ENCODE data around the gene ZMYND8.
"Not testable (repeated sequence)": the region's sequence is repeated elsewhere in the genome, so short reads cannot be mapped to it uniquely, and the experiment has no call there.

ZMYND8 gene

GRCh38 chr20:47368301-47368700, 11.8 kb upstream of the ZMYND8 start:
- ChIA-PET POLR2A (no interaction called here), CTCF (interaction anchor here (0.9 to 3.2 kb wide), 2 partner anchors 16 to 94 kb away, joined by 4 to 21 read pairs; no protein-coding TSS in a partner anchor)
- no peaks in the 10 kb centered on the region for H3K9me3 ChIP-seq (ENCODE audit: control insufficient read depth, insufficient read depth, low read depth, low read length)
- no peak overlapping the region for H3K27ac ChIP-seq (ENCODE audit: extremely low read depth, low read depth, low read length)
- H3K4me1 ChIP-seq (ENCODE audit: control insufficient read depth, insufficient read depth, low read length) = no peaks in the 10 kb centered on the region
- no peak for TF ChIP-seq ZNF239 (tag by site-specific recombination; IDR thresholded peaks at IDR 0.05)
- no peak for TF ChIP-seq ZNF184 (tag by site-specific recombination; IDR thresholded peaks at IDR 0.05)
- TF ChIP-seq TRIM28 (IDR thresholded peaks at IDR 0.05; ENCODE audit: borderline replicate concordance, low read length) = no peak
- TF ChIP-seq YY1 (tag by site-specific recombination; IDR thresholded peaks at IDR 0.05) = no peak
- no peak for TF ChIP-seq ZNF114 (tag by site-specific recombination; IDR thresholded peaks at IDR 0.05)
- no peak for TF ChIP-seq ZNF548 (tag by site-specific recombination; IDR thresholded peaks at IDR 0.05)
- no peak for TF ChIP-seq ZNF600 (tag by site-specific recombination; IDR thresholded peaks at IDR 0.05)
- no peak for TF ChIP-seq ZNF302 (tag by site-specific recombination; IDR thresholded peaks at IDR 0.05; ENCODE audit: low read depth)
- no peak overlapping the region for H3K4me3 ChIP-seq (ENCODE audit: low read depth, low read length)
- no peaks in the 10 kb centered on the region for H3K36me3 ChIP-seq (ENCODE audit: control insufficient read depth in 2 of 2, insufficient read depth in 1 of 2, low read length in 2 of 2)

- H3K9me3 ChIP-seq (ENCODE audit: control insufficient read depth, insufficient read depth, low read depth, low read length); H3K36me3 ChIP-seq (ENCODE audit: control insufficient read depth in 2 of 2, insufficient read depth in 1 of 2, low read length in 2 of 2); H3K27ac ChIP-seq (ENCODE audit: extremely low read depth, low read depth, low read length); H3K4me3 ChIP-seq (ENCODE audit: low read depth, low read length); H3K4me1 ChIP-seq (ENCODE audit: control insufficient read depth, insufficient read depth, low read length): not testable (repeated sequence)
- CTCF ChIA-PET = interaction anchor here (1.0 to 3.2 kb wide), 2 partner anchors 18 to 93 kb away, joined by 4 to 21 read pairs; no protein-coding TSS in a partner anchor
- POLR2A ChIA-PET = interaction anchor here (0.5 kb wide), 1 partner anchor 1594 kb away, joined by 3 read pairs; no protein-coding TSS in a partner anchor
These were observed 9.8 kb upstream of the ZMYND8 start for GRCh38 chr20:47366301-47366700.

GRCh38 chr20:47365023-47365764, 8.7 kb upstream of the ZMYND8 start:
- ChIA-PET CTCF (interaction anchor here (1.0 kb wide), 1 partner anchor 92 kb away, joined by 3 read pairs; no protein-coding TSS in a partner anchor), POLR2A (no interaction called here)
- H3K4me1 ChIP-seq (ENCODE audit: control insufficient read depth, insufficient read depth, low read length) = peaks cover 7% of the 10 kb centered on the region
- no peaks in the 10 kb centered on the region for H3K36me3 ChIP-seq (ENCODE audit: control insufficient read depth in 2 of 2, insufficient read depth in 1 of 2, low read length in 2 of 2)
- H3K4me3 ChIP-seq (ENCODE audit: low read depth, low read length) = no peak overlapping the region
- H3K27ac ChIP-seq (ENCODE audit: extremely low read depth, low read depth, low read length) = no peak overlapping the region
- no peaks in the 10 kb centered on the region for H3K9me3 ChIP-seq (ENCODE audit: control insufficient read depth, insufficient read depth, low read depth, low read length)
- no peak for TF ChIP-seq KLF10 (tag by site-specific recombination; IDR thresholded peaks at IDR 0.05)
- TF ChIP-seq ZNF404 (tag by site-specific recombination; IDR thresholded peaks at IDR 0.05) = no peak
- no peak for TF ChIP-seq ZBTB8A (tag by site-specific recombination; IDR thresholded peaks at IDR 0.05)
- TF ChIP-seq KLF9 (tag by site-specific recombination; IDR thresholded peaks at IDR 0.05; ENCODE audit: low read depth) = no peak
- no peak for TF ChIP-seq ZNF692 (tag by site-specific recombination; IDR thresholded peaks at IDR 0.05)
- no peak for TF ChIP-seq ZFP41 (tag by site-specific recombination; IDR thresholded peaks at IDR 0.05; ENCODE audit: borderline replicate concordance)
- no peak for TF ChIP-seq ZNF501 (tag by site-specific recombination; IDR thresholded peaks at IDR 0.05)
- no peak for TF ChIP-seq ZBTB26 (tag by site-specific recombination; optimal IDR thresholded peaks at IDR 0.05)
- no peak for TF ChIP-seq ZNF221 (tag by site-specific recombination; IDR thresholded peaks at IDR 0.05; ENCODE audit: borderline replicate concordance)
- TF ChIP-seq ZNF398 (tag by site-specific recombination; IDR thresholded peaks at IDR 0.05) = no peak
- TF ChIP-seq ZBTB44 (tag by site-specific recombination; IDR thresholded peaks at IDR 0.05) = no peak
- no peak for TF ChIP-seq ZNF112 (tag by site-specific recombination; IDR thresholded peaks at IDR 0.05)
- TF ChIP-seq IKZF3 (tag by site-specific recombination; IDR thresholded peaks at IDR 0.05) = no peak
- TF ChIP-seq ZNF776 (tag by site-specific recombination; IDR thresholded peaks at IDR 0.05; ENCODE audit: borderline replicate concordance) = no peak
- no peak for TF ChIP-seq ZNF423 (tag by site-specific recombination; IDR thresholded peaks at IDR 0.05)
- no peak for TF ChIP-seq ZIC2 (tag by site-specific recombination; IDR thresholded peaks at IDR 0.05)
- no peak for TF ChIP-seq ZNF140 (tag by site-specific recombination; IDR thresholded peaks at IDR 0.05)
- TF ChIP-seq ZNF266 (tag by site-specific recombination; IDR thresholded peaks at IDR 0.05; ENCODE audit: low read depth) = no peak

Measured in HEK293 (cell line).